IMR-90 (cell line): Measurements from ENCODE around the gene PEAK1. TPM values are rescaled to one million over a fixed set of nuclear protein-coding genes. Genes with fewer than 3 reads are reported as not detected.
"Not testable (repeated sequence)": the region's sequence is repeated elsewhere in the genome, so short reads cannot be mapped to it uniquely, and the experiment has no call there.

Experiments
- ATAC-seq: fragments of 200-7000 bp; cut with Tn5 transposase; 2 replicates; pipeline ENCODE4 v1.9.1; 2020; ENCODE audit warnings: low read depth, mild to moderate bottlenecking, moderate library complexity
- BruUV-seq: library from RNA; stranded (reverse); fragments of 400-500 nt; replicated peaks from 2 replicates; lab custom pipeline; 2021; lab: Mats Ljungman, UMichigan
- CTCF ChIA-PET: fragments of 300-600 bp; formaldehyde crosslinking; extraction: SDS; loops from one replicate; lab custom pipeline; 2021; ENCODE audit warnings: antibody characterized with exemption; lab: Yijun Ruan, JAX
- POLR2A ChIA-PET: fragments of 300-600 bp; sonication (Branson Sonifier 250); formaldehyde crosslinking; loops from one replicate; lab custom pipeline; 2022; ENCODE audit warnings: antibody characterized with exemption; ENCODE audit not compliant: unreplicated experiment; lab: Charles Lee
- DNase-seq: peaks from one replicate; pipeline ENCODE4 v3.0.0; 2013
- H2AFZ ChIP-seq: replicated peaks from 2 replicates; pipeline ENCODE3; 2013; ENCODE audit warnings: low read length, mild to moderate bottlenecking; ENCODE audit not compliant: poor library complexity
- H2AK5ac ChIP-seq: 2 replicates; pipeline ENCODE4 v1.6.1; 2013; ENCODE audit warnings: low read depth, low read length, inconsistent platforms
- H2AK9ac ChIP-seq: replicated peaks from 2 replicates; pipeline ENCODE3; 2013; ENCODE audit warnings: mild to moderate bottlenecking, low read depth, low read length, moderate library complexity; ENCODE audit not compliant: poor library complexity
- H2BK120ac ChIP-seq: 2 replicates; pipeline ENCODE4 v1.6.1; 2013; ENCODE audit warnings: low read depth, low read length, inconsistent platforms
- H2BK15ac ChIP-seq: 3 replicates; pipeline ENCODE4 v1.6.1; 2013; ENCODE audit warnings: low read depth, low read length, inconsistent platforms
- H2BK20ac ChIP-seq: 2 replicates; pipeline ENCODE4 v1.6.1; 2013; ENCODE audit warnings: low read depth, mild to moderate bottlenecking, inconsistent platforms, low read length, moderate library complexity
- H2BK5ac ChIP-seq: 2 replicates; pipeline ENCODE4 v1.6.1; 2013; ENCODE audit warnings: mild to moderate bottlenecking, low read depth, low read length, inconsistent platforms; ENCODE audit not compliant: poor library complexity, severe bottlenecking
- H3K14ac ChIP-seq: replicated peaks from 2 replicates; pipeline ENCODE4 v1.6.1; 2013; ENCODE audit warnings: low read depth, low read length, inconsistent platforms
- H3K18ac ChIP-seq: 2 replicates; pipeline ENCODE4 v1.6.1; 2013; ENCODE audit warnings: low read depth, low read length, control low read depth
- H3K23ac ChIP-seq: 2 replicates; pipeline ENCODE4 v1.6.1; 2013; ENCODE audit warnings: low read depth, low read length, inconsistent platforms
- H3K27ac ChIP-seq: 2 replicates; pipeline ENCODE4 v1.5.1; 2013; ENCODE audit warnings: mild to moderate bottlenecking, control low read depth, low read length; ENCODE audit not compliant: insufficient read depth
- H3K27me3 ChIP-seq: 2 replicates; pipeline ENCODE4 v1.6.1; 2013; ENCODE audit warnings: low read length; ENCODE audit not compliant: control insufficient read depth, insufficient read depth
- H3K36me3 ChIP-seq: 2 replicates; pipeline ENCODE4 v1.6.1; 2013; ENCODE audit warnings: low read length, mixed read lengths; ENCODE audit not compliant: control insufficient read depth, insufficient read depth
- H3K4ac ChIP-seq: 2 replicates; pipeline ENCODE4 v1.6.1; 2013; ENCODE audit warnings: low read depth, low read length, inconsistent platforms
- H3K4me1 ChIP-seq: 2 replicates; pipeline ENCODE4 v1.6.1; 2013; ENCODE audit warnings: low read length, mixed read lengths; ENCODE audit not compliant: control insufficient read depth, insufficient read depth
- H3K4me2 ChIP-seq: 2 replicates; pipeline ENCODE4 v1.6.1; 2013; ENCODE audit warnings: low read depth, mild to moderate bottlenecking, control low read depth, low read length, moderate library complexity
- H3K4me3 ChIP-seq: 2 replicates; pipeline ENCODE4 v1.5.1; 2013; ENCODE audit warnings: low read depth, mild to moderate bottlenecking, control low read depth, low read length, moderate library complexity; ENCODE audit not compliant: insufficient read depth
- H3K56ac ChIP-seq: 2 replicates; pipeline ENCODE4 v1.6.1; 2013; ENCODE audit warnings: low read length, inconsistent platforms; ENCODE audit not compliant: insufficient read depth; ENCODE audit errors: extremely low read depth
- H3K79me1 ChIP-seq, 2 experiments: 2 replicates each; pipeline ENCODE4 v1.6.1; 2013; ENCODE audit warnings: low read length in 2 of 2, inconsistent platforms in 1 of 2, low read depth in 1 of 2
- H3K9ac ChIP-seq: 2 replicates; pipeline ENCODE4 v1.6.1; 2013; ENCODE audit warnings: low read depth, low read length, control low read depth
- H3K9me1 ChIP-seq: 2 replicates; pipeline ENCODE4 v1.6.1; 2013; ENCODE audit warnings: low read length, inconsistent platforms; ENCODE audit not compliant: insufficient read depth
- H3K9me3 ChIP-seq: 2 replicates; pipeline ENCODE4 v1.6.1; 2013; ENCODE audit warnings: low read length; ENCODE audit not compliant: control insufficient read depth, insufficient read depth
- H4K20me1 ChIP-seq: 2 replicates; pipeline ENCODE4 v1.6.1; 2013; ENCODE audit warnings: low read length, inconsistent platforms; ENCODE audit not compliant: insufficient read depth
- H4K5ac ChIP-seq: 2 replicates; pipeline ENCODE4 v1.6.1; 2013; ENCODE audit warnings: mild to moderate bottlenecking, low read depth, low read length, control low read depth
- H4K8ac ChIP-seq, 2 experiments: 2 replicates each; pipeline ENCODE4 v1.6.1; 2013; ENCODE audit warnings: low read depth in 2 of 2, low read length in 2 of 2, control low read depth in 1 of 2, inconsistent platforms in 1 of 2
- H4K91ac ChIP-seq: 2 replicates; pipeline ENCODE4 v1.6.1; 2013; ENCODE audit warnings: low read depth, low read length, inconsistent platforms; ENCODE audit not compliant: insufficient read depth
- MAFK ChIP-seq: IDR thresholded peaks from 2 replicates; pipeline ENCODE4 v1.6.1; 2012; ENCODE audit warnings: low read depth, low read length, improper control_type of control experiment
- WGBS, 2 experiments: methylation state at CpG; one replicate each; pipeline versions ENCODE4 v1.1.5 to v1.1.7; 2013; ENCODE audit warnings: missing lambda C conversion rate in 2 of 2; ENCODE audit not compliant: insufficient read length in 1 of 2; ENCODE audit errors: extremely low coverage in 2 of 2; 5-methylcytosine and 5-hydroxymethylcytosine counted together
- dilution Hi-C: fragments of 300-500 bp; cut with HindIII; formaldehyde crosslinking; loops from one replicate; pipeline ENCODE4 v1.14.3; 2018; ENCODE audit warnings: low sequenced_read_pairs; ENCODE audit not compliant: unreplicated experiment
- in situ Hi-C: fragments of 300-500 bp; cut with MboI; formaldehyde crosslinking; loops from 3 replicates; pipeline ENCODE4 v1.14.3; 2019; ENCODE audit warnings: low sequenced_read_pairs, inconsistent platforms, mixed read lengths
- intact Hi-C: fragments of 100-400 bp; cut with micrococcal nuclease; formaldehyde crosslinking; loops from 2 replicates; pipeline ENCODE4 v1.10.0; 2022
- polyA plus RNA-seq, 3 experiments: library from polyadenylated mRNA; depleted of rRNA; stranded (reverse); fragments of >200 nt; gene quantifications; 2 replicates each; pipeline ENCODE4 v1.2.3, GENCODE V29; 2012; ENCODE audit warnings: low replicate concordance in 1 of 3
- total RNA-seq: library from RNA; depleted of rRNA; stranded (reverse); fragments of >200 nt; gene quantifications from 2 replicates; pipeline ENCODE4 v1.2.3, GENCODE V29; 2012

PEAK1 gene
- total and polyA plus RNA-seq, 2 of the 4 experiments (the other 2 are of a cell fraction): 21.5 to 43.9 TPM

DNA sequence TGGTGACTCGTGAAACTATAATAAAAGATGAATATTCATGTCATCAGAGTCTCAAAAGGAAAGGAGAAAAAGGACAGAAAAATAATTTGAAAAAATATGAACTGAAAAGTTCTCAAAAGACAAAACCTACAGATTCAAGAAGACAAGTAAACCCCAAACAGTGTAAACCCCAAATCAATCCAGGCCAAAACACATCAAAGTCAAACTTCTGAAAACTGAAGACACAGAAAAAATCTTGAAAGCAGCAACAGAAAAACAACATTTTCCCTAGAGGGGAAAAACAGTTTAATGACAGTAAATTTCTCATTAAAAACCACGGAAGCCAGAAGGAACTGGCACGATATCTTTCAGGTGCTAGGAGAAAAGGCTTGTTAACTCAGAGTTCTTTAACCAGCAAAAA lies 143.8 kb downstream of the PEAK1 start:
- Histone ChIP-seq H3K4me3 (no peak overlapping the region), H3K4me2 (no peak overlapping the region), H4K91ac (no peak overlapping the region), H3K18ac (no peak overlapping the region), H2AK9ac (no peak overlapping the region), H3K9me1 (peaks cover 4% of the 10 kb centered on the region; the same call in 1 of the 2 replicates), H2BK15ac (no peak overlapping the region), H3K56ac (no peak overlapping the region), H2AFZ (no peak overlapping the region), H2BK120ac (no peak overlapping the region), H3K23ac (no peak overlapping the region), H2BK5ac (no peak overlapping the region), H3K27ac (no peak overlapping the region), H3K4ac (no peak overlapping the region), H3K14ac (no peak overlapping the region), H3K4me1 (no peaks in the 10 kb centered on the region), H4K8ac (no peak overlapping the region), H3K27me3 (no peaks in the 10 kb centered on the region), H2BK20ac (no peak overlapping the region), H3K36me3 (peaks cover 10% of the 10 kb centered on the region), H3K79me1 (peaks cover 9 to 40% of the 10 kb centered on the region in 2 experiments), H3K9me3 (no peaks in the 10 kb centered on the region), H4K5ac (no peak overlapping the region), H4K20me1 (peaks cover 11% of the 10 kb centered on the region; the same call in 1 of the 2 replicates), H3K9ac (no peak overlapping the region), H2AK5ac (no peak overlapping the region)
- intact Hi-C loops (no loop called here), dilution Hi-C loops (no loop called here), in situ Hi-C loops (no loop called here)
- ChIA-PET CTCF (no interaction called here), POLR2A (no interaction called here)
- ATAC-seq (no peak), DNase-seq (no peak)
- no TSS peak for BruUV-seq
- no CpG with 5 or more reads among the region's 3 CpGs for WGBS, 2 experiments
- TF ChIP-seq MAFK: no peak

DNA sequence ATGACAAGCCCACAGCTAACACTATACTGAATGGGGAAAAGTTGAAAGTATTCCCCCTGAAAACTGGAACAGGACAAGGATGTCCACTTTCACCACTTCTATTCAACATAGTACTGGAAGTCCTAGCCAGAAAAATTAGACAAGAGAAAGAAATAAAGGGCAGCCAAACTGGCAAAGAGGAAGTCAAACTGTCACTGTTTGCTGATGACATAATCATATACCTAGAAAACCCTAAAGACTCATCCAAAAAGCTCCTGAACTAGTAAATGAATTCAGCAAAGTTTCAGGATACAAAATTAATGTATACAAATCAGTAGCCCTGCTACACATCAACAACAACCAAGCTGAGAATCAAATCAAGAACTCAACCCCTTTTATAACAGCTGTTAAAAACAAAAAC lies 146.8 kb downstream of the PEAK1 start:
- H4K91ac ChIP-seq, H3K14ac ChIP-seq, dilution Hi-C loops, in situ Hi-C loops, H2BK20ac ChIP-seq, H4K20me1 ChIP-seq, H3K56ac ChIP-seq, H2BK120ac ChIP-seq, H3K27me3 ChIP-seq, H2BK15ac ChIP-seq, H3K36me3 ChIP-seq, H2AK9ac ChIP-seq, H3K27ac ChIP-seq, intact Hi-C loops, H2AK5ac ChIP-seq, DNase-seq, ATAC-seq, H3K4me3 ChIP-seq, H3K23ac ChIP-seq, H3K4me1 ChIP-seq, H3K4ac ChIP-seq, H4K8ac ChIP-seq, BruUV-seq, H2AFZ ChIP-seq, CTCF ChIA-PET, H2BK5ac ChIP-seq, H3K18ac ChIP-seq, H3K9me1 ChIP-seq, H3K9me3 ChIP-seq, H4K5ac ChIP-seq, H3K9ac ChIP-seq, H3K4me2 ChIP-seq, POLR2A ChIA-PET: not testable (repeated sequence)
- peaks cover 5 to 29% of the 10 kb centered on the region in 2 experiments for H3K79me1 ChIP-seq
